Glomerular endothelial cell (primary cell): Measurements from ENCODE around the gene NKTR. TPM values are rescaled to one million over a fixed set of nuclear protein-coding genes. Genes with fewer than 3 reads are reported as not detected.

Experiments used
- DNase-seq: peaks from one replicate; pipeline ENCODE4 v3.0.0-alpha.2; 2011; ENCODE audit warnings: low read depth, low spot score; ENCODE audit errors: extremely low read depth
- total RNA-seq: library from RNA; depleted of rRNA; stranded (reverse); fragments of >200 nt; gene quantifications from 2 replicates; pipeline ENCODE4 v1.2.3, GENCODE V29; 2015

NKTR gene
- total RNA-seq, 1 donor from 2014 or later: 73.9 TPM

GRCh38 chr3:42691816-42692666 is 91.6 kb downstream of the NKTR start:
- no peak for DNase-seq

- DNase-seq: no peak
These were observed 92.4 kb downstream of the NKTR start for GRCh38 chr3:42692667-42693529.

- no peak for DNase-seq
These were observed 93.0 kb downstream of the NKTR start for GRCh38 chr3:42693530-42693930.

- DNase-seq: no peak
These were observed 93.9 kb downstream of the NKTR start for GRCh38 chr3:42694366-42694765.

- no peak for DNase-seq
These were observed 96.1 kb downstream of the NKTR start for GRCh38 chr3:42696356-42697288.

- DNase-seq: no peak
These were observed 97.0 kb downstream of the NKTR start for GRCh38 chr3:42697289-42698051.

Other genes with a start within 250 kb of the NKTR start
- not detected in 2 replicates for gene LYZL4, start 190.1 kb upstream of the NKTR start, total RNA-seq
- gene VIPR1, start 98.0 kb upstream of the NKTR start, total RNA-seq: 1.4 and 6.9 TPM in 2 replicates
- 67.1 and 72.9 TPM in 2 replicates for gene SEC22C, start 18.7 kb upstream of the NKTR start, total RNA-seq
- 28.3 and 33.2 TPM in 2 replicates for gene SS18L2, start 9.8 kb upstream of the NKTR start, total RNA-seq
- gene ZBTB47, start 53.0 kb downstream of the NKTR start, total RNA-seq: 19.1 and 24.3 TPM in 2 replicates
- not detected in 2 replicates for gene KLHL40, start 84.9 kb downstream of the NKTR start, total RNA-seq
- not detected in 2 replicates for gene HHATL, start 102.1 kb downstream of the NKTR start, total RNA-seq
- gene CCDC13, start 172.6 kb downstream of the NKTR start, total RNA-seq: 0.47 and 1.5 TPM in 2 replicates
- gene HIGD1A, start 203.8 kb downstream of the NKTR start, total RNA-seq: 107 and 118 TPM in 2 replicates
- gene ACKR2, start 208.8 kb downstream of the NKTR start, total RNA-seq: 0.41 TPM in 1 of 2 replicates, not detected in the other